ENCODE results near the gene FAM120A.
A peak's percentile ranks its signal among the peaks of the same experiment; 100 is the strongest.

Gene FAM120A

DNA sequence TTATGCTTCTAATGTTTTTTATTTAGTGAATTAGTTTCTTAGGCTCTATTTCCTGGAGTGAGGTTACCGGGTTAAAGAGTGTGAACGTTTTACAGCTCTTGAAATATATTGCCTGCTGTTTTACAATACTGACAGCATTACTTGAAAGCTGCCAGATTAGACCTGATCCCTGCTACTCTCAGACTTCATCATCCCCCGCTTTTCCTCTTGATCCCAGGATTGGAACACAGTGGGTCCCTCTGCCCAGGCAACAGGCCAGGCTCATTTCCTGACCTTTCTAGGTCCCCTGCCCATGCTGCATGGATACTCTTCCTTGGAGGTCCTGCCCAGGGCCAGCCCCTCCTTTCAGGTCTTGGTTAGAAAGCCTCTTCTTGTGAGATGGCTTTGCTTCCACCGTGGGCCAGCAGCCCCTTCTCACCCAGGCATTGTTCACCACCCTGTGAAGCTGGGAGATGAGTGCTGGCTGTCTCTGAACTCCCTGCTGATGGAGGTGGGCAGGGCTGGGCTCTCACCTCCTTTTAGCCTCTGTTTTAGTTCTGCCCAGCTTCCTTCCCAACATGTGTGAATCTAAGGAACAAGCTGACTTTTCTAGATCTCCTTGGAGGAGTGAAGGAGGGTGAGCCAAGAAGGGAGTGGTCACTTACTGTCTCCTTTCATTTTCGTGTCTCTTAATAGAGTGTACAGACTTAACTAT is 17.4 kb downstream of the FAM120A start:
- H3K79me1 ChIP-seq (ENCODE audit: low read depth, low read length) = no peaks in the 10 kb centered on the region
- no peaks in the 10 kb centered on the region for H3K27me3 ChIP-seq (ENCODE audit: control insufficient read depth in 3 of 3, insufficient read depth in 3 of 3, low read depth in 1 of 3, low read length in 3 of 3)
- H2AFZ ChIP-seq (ENCODE audit: low read length) = no peak overlapping the region
- H2BK5ac ChIP-seq (ENCODE audit: low read length) = no peak overlapping the region
- H3K36me3 ChIP-seq (replicated peaks in 1 of 2; ENCODE audit: control insufficient read depth in 2 of 2, insufficient read depth in 2 of 2, low read length in 2 of 2) = peaks cover 2 to 29% of the 10 kb centered on the region in 2 donors
- no peak overlapping the region for H3K4ac ChIP-seq (ENCODE audit: low read length)
- no peak overlapping the region for H3K4me2 ChIP-seq (ENCODE audit: insufficient read depth, low read length, poor library complexity, severe bottlenecking)
- peak overlapping the region; percentile 34 for H3K18ac ChIP-seq (ENCODE audit: low read length)
- peaks cover 6 to 9% of the 10 kb centered on the region in 2 donors for H3K4me1 ChIP-seq (ENCODE audit: control insufficient read depth in 2 of 2, insufficient read depth in 1 of 2, low read depth in 1 of 2, low read length in 2 of 2)
- DNase-seq (ENCODE audit: low spot score) = no peak
- H3K4me3 ChIP-seq (ENCODE audit: low read length in 2 of 2) = no peak overlapping the region
- H3K9me3 ChIP-seq (replicated peaks in 1 of 2; ENCODE audit: control insufficient read depth in 2 of 2, insufficient read depth in 1 of 2, low read depth in 1 of 2, low read length in 2 of 2) = no peaks in the 10 kb centered on the region
- no peak overlapping the region for H2BK15ac ChIP-seq (ENCODE audit: low read length)
- H3K23ac ChIP-seq (ENCODE audit: low read depth, low read length, poor library complexity) = no peak overlapping the region
- no peak overlapping the region for H4K8ac ChIP-seq (ENCODE audit: low read depth, low read length)
- H3K27ac ChIP-seq (replicated peaks; ENCODE audit: low read length) = no peak overlapping the region
- no peak overlapping the region for H2BK120ac ChIP-seq (ENCODE audit: low read depth, low read length)
- H4K91ac ChIP-seq (ENCODE audit: low read depth, low read length, poor library complexity) = no peak overlapping the region
- WGBS, 2 donors (ENCODE audit: extremely low coverage in 2 of 2, insufficient read length in 2 of 2, insufficient replicate concordance in 1 of 2) = no CpG with 5 or more reads among the region's 5 CpGs
- H2BK12ac ChIP-seq (ENCODE audit: low read length) = no peak overlapping the region
- H2AK5ac ChIP-seq (ENCODE audit: low read depth, low read length) = no peak overlapping the region
- no peak overlapping the region for H3K14ac ChIP-seq (ENCODE audit: low read length)
- H3K9ac ChIP-seq (ENCODE audit: low read depth, low read length, poor library complexity) = no peak overlapping the region

- H2AFZ ChIP-seq (ENCODE audit: low read length) = no peak overlapping the region
- no peaks in the 10 kb centered on the region for H3K27me3 ChIP-seq (ENCODE audit: control insufficient read depth in 3 of 3, insufficient read depth in 3 of 3, low read depth in 1 of 3, low read length in 3 of 3)
- no peak overlapping the region for H2BK5ac ChIP-seq (ENCODE audit: low read length)
- no peak overlapping the region for H3K27ac ChIP-seq (replicated peaks; ENCODE audit: low read length)
- H3K4me1 ChIP-seq (ENCODE audit: control insufficient read depth in 2 of 2, insufficient read depth in 1 of 2, low read depth in 1 of 2, low read length in 2 of 2) = peaks cover 5 to 6% of the 10 kb centered on the region in 2 donors
- no peak overlapping the region for H3K23ac ChIP-seq (ENCODE audit: low read depth, low read length, poor library complexity)
- no peak overlapping the region for H3K18ac ChIP-seq (ENCODE audit: low read length)
- no peak for DNase-seq (ENCODE audit: low spot score)
- peaks cover 2 to 42% of the 10 kb centered on the region in 2 donors for H3K36me3 ChIP-seq (replicated peaks in 1 of 2; ENCODE audit: control insufficient read depth in 2 of 2, insufficient read depth in 2 of 2, low read length in 2 of 2)
- H2BK120ac ChIP-seq (ENCODE audit: low read depth, low read length) = no peak overlapping the region
- WGBS, 2 donors (ENCODE audit: extremely low coverage in 2 of 2, insufficient read length in 2 of 2, insufficient replicate concordance in 1 of 2) = no CpG with 5 or more reads among the region's 5 CpGs
- H3K79me1 ChIP-seq (ENCODE audit: low read depth, low read length) = no peaks in the 10 kb centered on the region
- H3K4ac ChIP-seq (ENCODE audit: low read length) = no peak overlapping the region
- H3K4me2 ChIP-seq (ENCODE audit: insufficient read depth, low read length, poor library complexity, severe bottlenecking) = no peak overlapping the region
- H3K9me3 ChIP-seq (replicated peaks in 1 of 2; ENCODE audit: control insufficient read depth in 2 of 2, insufficient read depth in 1 of 2, low read depth in 1 of 2, low read length in 2 of 2) = no peaks in the 10 kb centered on the region
- no peak overlapping the region for H3K14ac ChIP-seq (ENCODE audit: low read length)
- no peak overlapping the region for H2BK12ac ChIP-seq (ENCODE audit: low read length)
- H2AK5ac ChIP-seq (ENCODE audit: low read depth, low read length) = no peak overlapping the region
- no peak overlapping the region for H2BK15ac ChIP-seq (ENCODE audit: low read length)
- H3K9ac ChIP-seq (ENCODE audit: low read depth, low read length, poor library complexity) = no peak overlapping the region
- H4K8ac ChIP-seq (ENCODE audit: low read depth, low read length) = no peak overlapping the region
- H4K91ac ChIP-seq (ENCODE audit: low read depth, low read length, poor library complexity) = no peak overlapping the region
- H3K4me3 ChIP-seq (ENCODE audit: low read length in 2 of 2) = no peak overlapping the region
Observed at GRCh38 chr9:93470391-93470790, 18.9 kb downstream of the FAM120A start.

DNA sequence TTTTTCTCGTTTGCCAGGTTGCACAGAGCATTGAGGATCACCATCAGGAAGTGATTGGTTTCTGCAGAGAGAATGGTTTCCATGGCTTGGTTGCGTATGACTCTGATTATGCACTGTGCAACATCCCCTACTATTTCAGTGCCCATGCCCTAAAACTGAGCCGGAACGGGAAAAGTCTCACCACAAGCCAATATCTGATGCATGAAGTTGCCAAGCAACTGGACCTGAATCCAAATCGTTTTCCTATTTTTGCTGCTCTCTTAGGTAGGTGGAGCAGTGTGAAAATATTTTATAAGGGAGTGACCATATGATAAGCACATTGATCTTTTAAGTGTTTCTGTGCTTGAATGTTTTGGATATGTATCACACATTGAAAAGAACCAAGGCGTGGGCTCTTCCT is 19.6 kb downstream of the FAM120A start:
- Histone ChIP-seq H3K27ac (replicated peaks; ENCODE audit: low read length) (no peak overlapping the region), H2BK12ac (ENCODE audit: low read length) (no peak overlapping the region), H3K9ac (ENCODE audit: low read depth, low read length, poor library complexity) (no peak overlapping the region), H3K27me3 (ENCODE audit: control insufficient read depth in 3 of 3, insufficient read depth in 3 of 3, low read depth in 1 of 3, low read length in 3 of 3) (no peaks in the 10 kb centered on the region), H2AFZ (ENCODE audit: low read length) (no peak overlapping the region), H3K18ac (ENCODE audit: low read length) (no peak overlapping the region), H3K4me1 (ENCODE audit: control insufficient read depth in 2 of 2, insufficient read depth in 1 of 2, low read depth in 1 of 2, low read length in 2 of 2) (peaks cover 5 to 6% of the 10 kb centered on the region in 2 donors), H3K23ac (ENCODE audit: low read depth, low read length, poor library complexity) (no peak overlapping the region), H2BK15ac (ENCODE audit: low read length) (no peak overlapping the region), H4K8ac (ENCODE audit: low read depth, low read length) (no peak overlapping the region), H3K4me3 (ENCODE audit: low read length in 2 of 2) (no peak overlapping the region), H3K14ac (ENCODE audit: low read length) (no peak overlapping the region), H3K79me1 (ENCODE audit: low read depth, low read length) (no peaks in the 10 kb centered on the region), H2BK5ac (ENCODE audit: low read length) (no peak overlapping the region), H2BK120ac (ENCODE audit: low read depth, low read length) (no peak overlapping the region), H4K91ac (ENCODE audit: low read depth, low read length, poor library complexity) (no peak overlapping the region), H2AK5ac (ENCODE audit: low read depth, low read length) (no peak overlapping the region), H3K4me2 (ENCODE audit: insufficient read depth, low read length, poor library complexity, severe bottlenecking) (no peak overlapping the region), H3K36me3 (replicated peaks in 1 of 2; ENCODE audit: control insufficient read depth in 2 of 2, insufficient read depth in 2 of 2, low read length in 2 of 2) (peaks cover 2 to 48% of the 10 kb centered on the region in 2 donors), H3K4ac (ENCODE audit: low read length) (no peak overlapping the region), H3K9me3 (replicated peaks in 1 of 2; ENCODE audit: control insufficient read depth in 2 of 2, insufficient read depth in 1 of 2, low read depth in 1 of 2, low read length in 2 of 2) (no peaks in the 10 kb centered on the region)
- WGBS, 2 donors (ENCODE audit: extremely low coverage in 2 of 2, insufficient read length in 2 of 2, insufficient replicate concordance in 1 of 2) = no CpG with 5 or more reads among the region's 6 CpGs
- DNase-seq (ENCODE audit: low spot score) = no peak

- H3K4me1 ChIP-seq (ENCODE audit: control insufficient read depth in 2 of 2, insufficient read depth in 1 of 2, low read depth in 1 of 2, low read length in 2 of 2) = peaks cover 5% of the 10 kb centered on the region in 2 donors
- H3K4me3 ChIP-seq (ENCODE audit: low read length in 2 of 2) = no peak overlapping the region
- H3K79me1 ChIP-seq (ENCODE audit: low read depth, low read length) = no peaks in the 10 kb centered on the region
- no peak overlapping the region for H2BK5ac ChIP-seq (ENCODE audit: low read length)
- no peak overlapping the region for H3K27ac ChIP-seq (replicated peaks; ENCODE audit: low read length)
- no peak overlapping the region for H3K9ac ChIP-seq (ENCODE audit: low read depth, low read length, poor library complexity)
- no peak overlapping the region for H4K91ac ChIP-seq (ENCODE audit: low read depth, low read length, poor library complexity)
- no peaks in the 10 kb centered on the region for H3K27me3 ChIP-seq (ENCODE audit: control insufficient read depth in 3 of 3, insufficient read depth in 3 of 3, low read depth in 1 of 3, low read length in 3 of 3)
- no CpG with 5 or more reads among the region's 5 CpGs for WGBS, 2 donors (ENCODE audit: extremely low coverage in 2 of 2, insufficient read length in 2 of 2, insufficient replicate concordance in 1 of 2)
- H2BK120ac ChIP-seq (ENCODE audit: low read depth, low read length) = no peak overlapping the region
- peaks cover 2 to 61% of the 10 kb centered on the region in 2 donors for H3K36me3 ChIP-seq (replicated peaks in 1 of 2; ENCODE audit: control insufficient read depth in 2 of 2, insufficient read depth in 2 of 2, low read length in 2 of 2)
- no peak overlapping the region for H3K23ac ChIP-seq (ENCODE audit: low read depth, low read length, poor library complexity)
- no peaks in the 10 kb centered on the region for H3K9me3 ChIP-seq (replicated peaks in 1 of 2; ENCODE audit: control insufficient read depth in 2 of 2, insufficient read depth in 1 of 2, low read depth in 1 of 2, low read length in 2 of 2)
- H2BK12ac ChIP-seq (ENCODE audit: low read length) = no peak overlapping the region
- H3K4ac ChIP-seq (ENCODE audit: low read length) = no peak overlapping the region
- H2AFZ ChIP-seq (ENCODE audit: low read length) = no peak overlapping the region
- DNase-seq (ENCODE audit: low spot score) = no peak
- no peak overlapping the region for H4K8ac ChIP-seq (ENCODE audit: low read depth, low read length)
- no peak overlapping the region for H3K14ac ChIP-seq (ENCODE audit: low read length)
- no peak overlapping the region for H2AK5ac ChIP-seq (ENCODE audit: low read depth, low read length)
- no peak overlapping the region for H3K4me2 ChIP-seq (ENCODE audit: insufficient read depth, low read length, poor library complexity, severe bottlenecking)
- no peak overlapping the region for H3K18ac ChIP-seq (ENCODE audit: low read length)
- H2BK15ac ChIP-seq (ENCODE audit: low read length) = no peak overlapping the region
Observed at GRCh38 chr9:93473411-93473810, 21.9 kb downstream of the FAM120A start.

All from neuronal stem cell (in vitro differentiated cells).